Astrocyte of the spinal cord (primary cell): ENCODE measurements around the gene APOO.

Experiments used
- DNase-seq: peaks from one replicate; pipeline ENCODE4 v3.0.0; 2011; ENCODE audit warnings: low read depth, low spot score
- H3K4me3 ChIP-seq: 2 replicates; pipeline ENCODE4 v1.5.1; 2011; ENCODE audit warnings: low read depth, mild to moderate bottlenecking, low read length, moderate library complexity
- in situ Hi-C: cut with HindIII; loops from 2 replicates; pipeline ENCODE4 v1.10.0; 2017; ENCODE audit warnings: low sequenced_read_pairs
- TF ChIP-seq, protein P1 (sequence below): IDR thresholded peaks from 2 replicates; pipeline ENCODE4 v1.5.1; 2012; ENCODE audit warnings: low read depth, mild to moderate bottlenecking, low read length, inconsistent platforms

Gene APOO

DNA sequence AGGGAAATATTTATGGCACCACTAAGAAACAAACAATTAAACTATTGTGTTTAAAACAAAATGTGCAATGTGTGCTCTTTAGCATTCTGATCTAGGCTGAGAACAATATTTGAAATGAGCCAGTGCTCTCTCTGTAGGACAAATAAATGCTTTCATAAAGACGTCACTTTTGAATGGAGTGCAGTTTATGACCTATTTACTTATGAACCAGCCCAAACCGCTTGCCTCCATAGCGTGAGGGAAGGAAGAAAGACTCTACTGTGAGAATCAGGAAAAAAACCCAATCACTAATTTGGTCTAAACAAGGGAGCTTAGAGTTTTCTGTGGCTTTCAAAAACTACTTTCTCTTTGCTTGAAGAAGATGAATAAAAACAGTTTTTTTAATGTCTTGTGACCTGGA, 85.3 kb downstream of the APOO start:
- TF ChIP-seq, protein P1, sequence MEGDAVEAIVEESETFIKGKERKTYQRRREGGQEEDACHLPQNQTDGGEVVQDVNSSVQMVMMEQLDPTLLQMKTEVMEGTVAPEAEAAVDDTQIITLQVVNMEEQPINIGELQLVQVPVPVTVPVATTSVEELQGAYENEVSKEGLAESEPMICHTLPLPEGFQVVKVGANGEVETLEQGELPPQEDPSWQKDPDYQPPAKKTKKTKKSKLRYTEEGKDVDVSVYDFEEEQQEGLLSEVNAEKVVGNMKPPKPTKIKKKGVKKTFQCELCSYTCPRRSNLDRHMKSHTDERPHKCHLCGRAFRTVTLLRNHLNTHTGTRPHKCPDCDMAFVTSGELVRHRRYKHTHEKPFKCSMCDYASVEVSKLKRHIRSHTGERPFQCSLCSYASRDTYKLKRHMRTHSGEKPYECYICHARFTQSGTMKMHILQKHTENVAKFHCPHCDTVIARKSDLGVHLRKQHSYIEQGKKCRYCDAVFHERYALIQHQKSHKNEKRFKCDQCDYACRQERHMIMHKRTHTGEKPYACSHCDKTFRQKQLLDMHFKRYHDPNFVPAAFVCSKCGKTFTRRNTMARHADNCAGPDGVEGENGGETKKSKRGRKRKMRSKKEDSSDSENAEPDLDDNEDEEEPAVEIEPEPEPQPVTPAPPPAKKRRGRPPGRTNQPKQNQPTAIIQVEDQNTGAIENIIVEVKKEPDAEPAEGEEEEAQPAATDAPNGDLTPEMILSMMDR = no peak
- in situ Hi-C loops = no loop called here
- peak; percentile 38 for DNase-seq
- no peak overlapping the region for H3K4me3 ChIP-seq

DNA sequence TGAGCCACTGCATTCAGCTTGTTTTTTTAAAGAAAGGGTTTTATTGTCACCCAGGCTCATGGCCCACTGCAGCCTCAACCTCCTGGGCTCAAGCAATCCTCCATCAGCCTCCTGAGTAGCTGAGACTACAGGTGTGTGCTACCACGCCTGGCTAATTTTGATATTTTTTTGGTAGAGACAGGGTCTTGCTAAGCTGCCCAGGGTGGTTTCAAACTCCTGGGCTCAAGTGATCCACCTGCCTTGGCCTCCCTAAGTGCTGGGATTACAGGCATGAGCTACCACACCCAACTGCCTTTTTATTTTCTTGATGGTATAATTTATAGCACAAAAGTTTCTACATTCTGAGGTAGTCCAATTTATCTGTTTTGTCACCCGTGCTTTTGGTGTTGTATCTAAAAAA, 85.9 kb downstream of the APOO start:
- H3K4me3 ChIP-seq = no peak overlapping the region
- TF ChIP-seq, protein P1 = no peak
- no peak for DNase-seq
- in situ Hi-C loops = no loop called here

DNA sequence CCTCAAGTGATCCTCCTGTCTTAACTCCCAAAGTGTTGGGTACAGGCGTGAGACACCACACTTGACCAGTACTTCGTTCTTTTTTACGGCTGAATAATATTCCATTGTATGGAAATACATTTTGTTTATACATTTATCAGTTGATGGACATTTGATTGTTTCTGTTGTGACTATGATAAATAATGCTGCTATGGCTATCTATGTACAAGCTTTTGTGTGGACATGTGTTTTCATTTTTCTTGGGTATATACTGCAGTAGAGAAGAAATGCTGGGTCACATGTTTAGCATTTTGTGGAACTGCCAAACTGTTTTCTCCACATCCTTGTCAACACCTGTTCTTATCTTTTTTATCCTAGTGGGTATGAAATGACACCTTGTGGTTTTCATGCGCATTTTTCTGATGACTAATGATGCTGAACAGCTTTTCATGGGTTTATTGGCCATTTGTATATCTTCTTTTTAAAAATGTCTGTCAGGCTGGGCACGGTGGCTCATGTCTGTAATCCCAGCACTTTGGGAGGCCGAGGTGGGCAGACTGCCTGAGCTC, 87.4 kb downstream of the APOO start:
- H3K4me3 ChIP-seq = no peak overlapping the region
- TF ChIP-seq, protein P1 = no peak
- DNase-seq = no peak
- in situ Hi-C loops = no loop called here

DNA sequence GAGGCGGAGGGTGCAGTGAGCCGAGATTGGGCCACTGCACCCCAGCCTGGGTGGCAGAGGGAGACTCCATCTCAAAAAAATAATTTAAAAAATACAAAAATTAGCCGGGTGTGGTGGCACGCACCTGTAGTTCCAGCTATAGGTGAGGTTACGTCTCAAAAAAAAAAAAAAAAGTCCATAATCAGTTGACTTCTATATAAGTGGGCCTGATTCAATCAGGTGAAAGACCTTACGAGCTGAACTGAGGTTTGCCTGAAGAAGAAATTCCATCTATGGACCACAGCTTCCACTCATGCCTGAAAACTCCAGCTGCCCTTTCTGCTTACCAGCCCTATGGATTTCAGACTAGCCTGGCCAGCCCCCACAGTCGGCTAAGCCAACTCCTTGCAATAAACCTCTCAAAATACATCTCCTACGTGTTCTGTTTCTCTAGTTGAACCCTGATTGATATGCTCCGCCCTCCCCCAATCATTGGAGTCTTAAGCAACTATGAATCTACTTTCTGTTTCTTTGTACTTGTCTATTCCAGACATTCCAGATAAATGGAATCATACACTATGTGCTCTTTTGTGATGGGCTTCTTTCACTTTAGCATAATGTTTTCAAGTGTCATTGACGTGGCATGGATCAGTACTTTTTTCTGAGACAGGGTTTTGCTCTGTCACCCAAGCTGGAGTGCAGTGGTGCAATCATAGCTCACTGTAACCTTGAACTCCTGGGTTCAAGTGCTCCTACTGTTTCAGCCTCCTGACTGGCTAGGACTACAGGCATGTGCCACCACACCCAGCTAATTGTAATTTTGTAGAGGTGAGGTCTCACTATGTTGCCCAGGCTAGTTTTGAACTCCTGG, 88.1 kb downstream of the APOO start:
- TF ChIP-seq, protein P1 = no peak
- peak; percentile 45 for DNase-seq
- in situ Hi-C loops = no loop called here
- H3K4me3 ChIP-seq = no peak overlapping the region

DNA sequence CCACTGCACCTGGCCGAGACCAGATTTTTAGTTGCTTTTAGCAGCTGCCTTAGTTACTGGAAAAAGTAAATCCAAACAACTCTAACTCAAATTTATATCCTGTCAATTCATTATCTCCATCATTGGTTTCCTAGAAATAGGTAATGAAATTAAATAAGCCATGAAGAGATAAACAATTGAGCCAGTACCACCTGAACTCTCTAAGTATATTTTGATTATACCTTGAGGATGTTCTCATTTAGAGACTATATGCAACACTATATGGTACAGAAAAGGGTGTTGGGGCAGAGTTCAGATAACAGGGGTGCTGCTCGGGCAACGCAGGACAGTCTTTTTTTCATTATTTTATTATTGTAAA, 89.8 kb downstream of the APOO start:
- DNase-seq = no peak
- in situ Hi-C loops = no loop called here
- TF ChIP-seq, protein P1 = no peak
- no peak overlapping the region for H3K4me3 ChIP-seq

DNA sequence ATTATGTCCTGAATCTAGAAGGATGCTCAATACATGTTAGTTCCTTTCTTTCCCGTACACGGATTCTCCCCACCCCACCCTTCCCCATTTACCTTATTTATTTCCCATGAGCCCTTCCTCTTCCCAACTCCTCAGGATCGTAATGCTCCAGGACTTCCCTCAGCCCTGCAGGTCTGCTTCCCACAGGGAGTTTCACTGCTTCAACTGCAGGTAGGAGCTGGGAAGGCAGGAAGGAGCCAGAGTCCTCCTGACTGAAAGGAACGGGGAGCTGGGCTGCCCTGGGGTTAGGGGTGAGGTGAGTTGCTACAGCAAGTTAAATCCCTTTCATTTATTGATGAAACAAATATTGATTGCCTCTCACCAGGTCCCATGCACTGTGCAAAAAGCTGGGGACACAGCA, 91.6 kb downstream of the APOO start:
- H3K4me3 ChIP-seq = no peak overlapping the region
- no peak for DNase-seq
- TF ChIP-seq, protein P1 = no peak
- in situ Hi-C loops = no loop called here
